ENCODE measurements around the gene TIMM21. TPM values are rescaled to one million over a fixed set of nuclear protein-coding genes. Genes with fewer than 3 reads are reported as not detected.

The TIMM21 gene
- total RNA-seq, 1 experiment from 2014 or later, result 46.0 TPM

DNA sequence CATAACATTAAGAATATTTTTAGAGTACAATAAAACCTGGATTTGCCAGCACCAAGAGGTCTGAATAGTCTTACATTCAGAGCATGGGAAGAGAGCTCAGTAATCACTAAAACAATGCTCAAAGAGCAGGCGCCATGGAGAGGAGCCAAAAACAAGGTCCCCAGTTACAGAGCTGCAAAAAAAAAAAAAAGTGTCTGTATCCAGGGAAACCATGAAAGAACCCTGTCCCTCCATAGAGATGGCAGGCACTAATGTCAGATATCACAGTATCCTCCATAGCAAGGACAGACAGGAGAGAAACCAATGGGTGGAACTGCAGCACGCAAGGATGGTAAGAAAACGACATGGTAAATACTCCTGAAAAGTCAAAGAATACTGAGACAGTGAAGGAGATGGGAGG is 20.2 kb upstream of the TIMM21 start:
- no peaks in the 10 kb centered on the region for H3K9me3 Mint-ChIP-seq
- H3K4me1 ChIP-seq (ENCODE audit: insufficient read depth, low read length), result no peaks in the 10 kb centered on the region; the same call in 1 of the 2 replicates
- H3K27ac ChIP-seq (ENCODE audit: insufficient read length, low read depth, low read length), result no peak overlapping the region
- no peak overlapping the region for H3K23ac ChIP-seq (ENCODE audit: insufficient read length, low read depth, low read length)
- no peaks in the 10 kb centered on the region for H4K20me1 ChIP-seq (ENCODE audit: control insufficient read depth, insufficient read depth, insufficient read length)
- peaks cover 8% of the 10 kb centered on the region for H3K27me3 Mint-ChIP-seq (ENCODE audit: low read depth)
- H4K91ac ChIP-seq (ENCODE audit: insufficient read length, low read depth, low read length), result no peak overlapping the region
- H2BK12ac ChIP-seq (ENCODE audit: insufficient read length, low read depth, low read length), result no peak overlapping the region
- H3K4ac ChIP-seq (ENCODE audit: low read depth, low read length), result no peak overlapping the region
- H4K8ac ChIP-seq (replicated peaks; ENCODE audit: insufficient read length, low read depth, low read length), result no peak overlapping the region
- no peak overlapping the region for H2AFZ ChIP-seq (ENCODE audit: low read length)
- no peak overlapping the region for H3K4me3 Mint-ChIP-seq
- H3K27ac Mint-ChIP-seq, result no peak overlapping the region; a peak in 1 of 7 replicates
- no peak overlapping the region for H3K4me2 ChIP-seq (ENCODE audit: insufficient read depth, insufficient read length, low read length)
- H2BK15ac ChIP-seq (ENCODE audit: low read depth, low read length), result no peak overlapping the region
- no peak overlapping the region for H3K9ac ChIP-seq (ENCODE audit: extremely low read depth, insufficient read length, low read length)
- no CpG with 5 or more reads among the region's 3 CpGs for WGBS (ENCODE audit: extremely low coverage, insufficient read length, low lambda C conversion rate)
- H2BK5ac ChIP-seq (ENCODE audit: insufficient read length, low read length), result no peak overlapping the region
- no peak overlapping the region for H3T11ph ChIP-seq (ENCODE audit: low read length)
- H2BK120ac ChIP-seq (ENCODE audit: low read depth, low read length, poor library complexity, severe bottlenecking), result no peak overlapping the region
- no peak for DNase-seq
- H3K9me3 ChIP-seq (ENCODE audit: control insufficient read depth, low read depth, low read length), result no peaks in the 10 kb centered on the region
- H3K27me3 ChIP-seq (ENCODE audit: insufficient read depth, low read length), result no peaks in the 10 kb centered on the region
- no peaks in the 10 kb centered on the region for H3K79me2 ChIP-seq (ENCODE audit: insufficient read depth, low read length)
- H4K5ac ChIP-seq (ENCODE audit: insufficient read length, low read depth, low read length), result no peak overlapping the region
- no peak overlapping the region for H2BK20ac ChIP-seq (ENCODE audit: low read depth, low read length, poor library complexity, severe bottlenecking)
- no peaks in the 10 kb centered on the region for H3K36me3 Mint-ChIP-seq (ENCODE audit: insufficient read depth in 1 of 3, low read depth in 3 of 3)
- peaks cover 30 to 35% of the 10 kb centered on the region in 2 experiments for H3K4me1 Mint-ChIP-seq
- H3K79me1 ChIP-seq (ENCODE audit: insufficient read depth, low read depth, low read length, poor library complexity, severe bottlenecking), result no peaks in the 10 kb centered on the region
- TF ChIP-seq, protein P1, sequence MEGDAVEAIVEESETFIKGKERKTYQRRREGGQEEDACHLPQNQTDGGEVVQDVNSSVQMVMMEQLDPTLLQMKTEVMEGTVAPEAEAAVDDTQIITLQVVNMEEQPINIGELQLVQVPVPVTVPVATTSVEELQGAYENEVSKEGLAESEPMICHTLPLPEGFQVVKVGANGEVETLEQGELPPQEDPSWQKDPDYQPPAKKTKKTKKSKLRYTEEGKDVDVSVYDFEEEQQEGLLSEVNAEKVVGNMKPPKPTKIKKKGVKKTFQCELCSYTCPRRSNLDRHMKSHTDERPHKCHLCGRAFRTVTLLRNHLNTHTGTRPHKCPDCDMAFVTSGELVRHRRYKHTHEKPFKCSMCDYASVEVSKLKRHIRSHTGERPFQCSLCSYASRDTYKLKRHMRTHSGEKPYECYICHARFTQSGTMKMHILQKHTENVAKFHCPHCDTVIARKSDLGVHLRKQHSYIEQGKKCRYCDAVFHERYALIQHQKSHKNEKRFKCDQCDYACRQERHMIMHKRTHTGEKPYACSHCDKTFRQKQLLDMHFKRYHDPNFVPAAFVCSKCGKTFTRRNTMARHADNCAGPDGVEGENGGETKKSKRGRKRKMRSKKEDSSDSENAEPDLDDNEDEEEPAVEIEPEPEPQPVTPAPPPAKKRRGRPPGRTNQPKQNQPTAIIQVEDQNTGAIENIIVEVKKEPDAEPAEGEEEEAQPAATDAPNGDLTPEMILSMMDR (conservative IDR thresholded peaks at IDR 0.05), result no peak
- no peak overlapping the region for H3K56ac ChIP-seq (ENCODE audit: insufficient read length, low read depth, low read length)
- H3K18ac ChIP-seq (ENCODE audit: insufficient read length, low read depth, low read length), result no peak overlapping the region
- no peak overlapping the region for H3K14ac ChIP-seq (ENCODE audit: insufficient read depth, low read length)
- H2AK5ac ChIP-seq (ENCODE audit: insufficient read length, low read length), result no peak overlapping the region
- no peaks in the 10 kb centered on the region for H3K23me2 ChIP-seq (ENCODE audit: insufficient read length, low read depth, low read length, poor library complexity, severe bottlenecking)
